Keratinocyte (primary cell): ENCODE data around the gene PCARE. TPM values are rescaled to one million over a fixed set of nuclear protein-coding genes. Genes with fewer than 3 reads are reported as not detected.

Experiments
- DNase-seq: peaks from one replicate; pipeline ENCODE4 v3.0.0-alpha.2; 2011; ENCODE audit warnings: low read depth, missing footprints, low spot score
- FAIRE-seq: peaks from 2 replicates; lab custom pipeline; 2011; peaks lifted over from hg19 to GRCh38; lab: Jason Lieb, UNC
- H2AFZ ChIP-seq: 2 replicates; pipeline ENCODE4 v1.6.0; 2012; ENCODE audit warnings: low read length, control low read depth, inconsistent platforms; ENCODE audit not compliant: control insufficient read depth
- H3K27ac ChIP-seq: 2 replicates; pipeline ENCODE4 v1.5.1; 2011; ENCODE audit warnings: low read length; ENCODE audit not compliant: control insufficient read depth, insufficient read depth
- H3K27me3 ChIP-seq: 3 replicates; pipeline ENCODE4 v1.6.0; 2011; ENCODE audit warnings: low read length; ENCODE audit not compliant: control insufficient read depth, insufficient read depth; ENCODE audit errors: extremely low read depth
- H3K36me3 ChIP-seq, 2 experiments: 2 replicates in 1 of 2; 3 replicates in 1 of 2; pipeline ENCODE4 v1.5.1; 2011; ENCODE audit warnings: low read length in 2 of 2, mild to moderate bottlenecking in 1 of 2; ENCODE audit not compliant: control insufficient read depth in 2 of 2, insufficient read depth in 2 of 2; ENCODE audit errors: extremely low read depth in 1 of 2
- H3K4me1 ChIP-seq: 3 replicates; pipeline ENCODE4 v1.5.1; 2011; ENCODE audit warnings: low read length; ENCODE audit not compliant: control insufficient read depth, insufficient read depth; ENCODE audit errors: extremely low read depth
- H3K4me2 ChIP-seq: 3 replicates; pipeline ENCODE4 v1.6.0; 2011; ENCODE audit warnings: low read depth, low read length; ENCODE audit not compliant: control insufficient read depth, insufficient read depth; ENCODE audit errors: extremely low read depth
- H3K4me3 ChIP-seq, 3 experiments: fragments of 200-600 bp in 1 of 3; sonication (generic) in 1 of 3; 2 replicates in 2 of 3; 3 replicates in 1 of 3; pipeline ENCODE4 v1.5.1; 2011 to 2016; ENCODE audit warnings: low read length in 3 of 3, mild to moderate bottlenecking in 3 of 3, control low read depth in 2 of 3, inconsistent platforms in 1 of 3, low read depth in 1 of 3, mixed read lengths in 1 of 3, mixed run types in 1 of 3, moderate library complexity in 1 of 3; ENCODE audit not compliant: control insufficient read depth in 2 of 3, insufficient read depth in 2 of 3; ENCODE audit errors: extremely low read depth in 1 of 3
- H3K79me2 ChIP-seq: 2 replicates; pipeline ENCODE4 v1.6.0; 2012; ENCODE audit warnings: low read length; ENCODE audit not compliant: control insufficient read depth, insufficient read depth
- H3K9ac ChIP-seq: 3 replicates; pipeline ENCODE4 v1.6.0; 2011; ENCODE audit warnings: low read length; ENCODE audit not compliant: control insufficient read depth, insufficient read depth; ENCODE audit errors: extremely low read depth
- H3K9me1 ChIP-seq: 3 replicates; pipeline ENCODE4 v1.6.0; 2011; ENCODE audit warnings: low read length; ENCODE audit not compliant: control insufficient read depth, insufficient read depth; ENCODE audit errors: extremely low read depth
- H3K9me3 ChIP-seq: 2 replicates; pipeline ENCODE4 v1.5.1; 2012; ENCODE audit warnings: low read depth, low read length; ENCODE audit not compliant: control insufficient read depth
- H4K20me1 ChIP-seq: 3 replicates; pipeline ENCODE4 v1.6.0; 2011; ENCODE audit warnings: low read length; ENCODE audit not compliant: control insufficient read depth, insufficient read depth; ENCODE audit errors: extremely low read depth
- EZH2 ChIP-seq: IDR thresholded peaks from one replicate; pipeline ENCODE4 v1.6.1; 2012; ENCODE audit warnings: inconsistent platforms, mild to moderate bottlenecking, low read length, moderate library complexity
- dilution Hi-C: fragments of 300-500 bp; cut with MboI; formaldehyde crosslinking; loops from one replicate; pipeline ENCODE4 v1.7.0; 2020; ENCODE audit warnings: low sequenced_read_pairs; ENCODE audit not compliant: extremely low pct_ligation_motif_present
- polyA plus RNA-seq, 5 experiments: library from polyadenylated mRNA; depleted of rRNA in 3 of 5; stranded (reverse) in 3 of 5; stranded (forward) in 1 of 5; unstranded in 1 of 5; fragments of >200 nt; gene quantifications; 1 replicate in 1 of 5; 2 replicates in 3 of 5; 3 replicates in 1 of 5; pipeline versions ENCODE4 v1.2.1 to v1.2.3, GENCODE V29; 2011 to 2012; ENCODE audit warnings: missing spikeins in 2 of 5, low read depth in 1 of 5, low replicate concordance in 1 of 5
- TF ChIP-seq, protein P1 (sequence below), 3 experiments: IDR thresholded peaks in 1 of 3; conservative IDR thresholded peaks in 1 of 3; optimal IDR thresholded peaks in 1 of 3; 2 replicates in 2 of 3; 3 replicates in 1 of 3; pipeline versions ENCODE3 to v1.5.1; 2011; ENCODE audit warnings: low read length in 3 of 3, mild to moderate bottlenecking in 3 of 3, moderate library complexity in 2 of 3, control low read depth in 1 of 3, inconsistent platforms in 1 of 3; ENCODE audit not compliant: insufficient read depth in 2 of 3; ENCODE audit errors: extremely low read depth in 1 of 3

Gene PCARE
- polyA plus RNA-seq, 1 donor (not counting 4 experiments of a cell fraction or from before 2014, with no cell fraction given), result not detected

DNA sequence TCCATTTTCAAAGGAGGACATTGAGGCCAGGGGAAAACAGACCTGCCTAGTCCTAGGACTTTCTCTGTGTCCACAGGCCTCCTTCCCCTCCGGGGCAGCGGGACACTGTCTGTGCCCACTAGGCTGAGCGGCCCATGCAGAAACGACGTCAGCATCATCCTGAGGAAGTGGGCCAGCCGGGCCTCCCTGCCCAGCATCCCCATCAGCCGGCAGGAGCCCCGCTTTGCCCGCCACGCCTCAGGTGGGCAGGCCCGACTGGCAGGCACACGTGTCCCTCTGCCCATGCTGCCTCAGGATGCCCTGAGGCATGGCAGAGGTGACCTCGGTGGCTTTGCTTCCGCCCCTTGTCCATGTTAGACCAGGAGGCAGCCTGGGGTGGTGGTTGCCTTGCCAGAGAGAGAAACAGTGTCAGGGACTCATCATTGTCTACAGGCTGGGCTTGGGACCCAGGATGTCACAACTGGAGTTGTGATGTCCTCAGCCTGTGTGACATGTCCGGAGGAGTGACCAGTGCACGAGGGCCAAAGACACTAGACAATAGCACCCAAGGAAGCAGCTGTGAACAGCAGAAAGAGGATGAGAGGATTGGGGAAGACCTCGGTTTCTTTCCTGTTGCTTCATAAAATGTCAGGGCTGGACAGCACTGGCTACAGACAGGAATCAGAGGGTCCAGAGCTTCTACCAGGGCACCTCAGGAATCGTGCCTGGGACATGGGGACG, 56.4 kb downstream of the PCARE start:
- Histone ChIP-seq H3K9ac (no peak overlapping the region), H3K4me3 (no peak overlapping the region), H3K79me2 (no peaks in the 10 kb centered on the region), H3K36me3 (no peaks in the 10 kb centered on the region), H3K27me3 (peaks cover 10% of the 10 kb centered on the region), H2AFZ (no peak overlapping the region), H3K4me1 (no peaks in the 10 kb centered on the region), H4K20me1 (no peaks in the 10 kb centered on the region), H3K9me3 (no peaks in the 10 kb centered on the region), H3K4me2 (no peak overlapping the region), H3K27ac (no peak overlapping the region), H3K9me1 (no peaks in the 10 kb centered on the region)
- DNase-seq (no peak), FAIRE-seq (no peak)
- no peak for TF ChIP-seq EZH2
- TF ChIP-seq, protein P1, sequence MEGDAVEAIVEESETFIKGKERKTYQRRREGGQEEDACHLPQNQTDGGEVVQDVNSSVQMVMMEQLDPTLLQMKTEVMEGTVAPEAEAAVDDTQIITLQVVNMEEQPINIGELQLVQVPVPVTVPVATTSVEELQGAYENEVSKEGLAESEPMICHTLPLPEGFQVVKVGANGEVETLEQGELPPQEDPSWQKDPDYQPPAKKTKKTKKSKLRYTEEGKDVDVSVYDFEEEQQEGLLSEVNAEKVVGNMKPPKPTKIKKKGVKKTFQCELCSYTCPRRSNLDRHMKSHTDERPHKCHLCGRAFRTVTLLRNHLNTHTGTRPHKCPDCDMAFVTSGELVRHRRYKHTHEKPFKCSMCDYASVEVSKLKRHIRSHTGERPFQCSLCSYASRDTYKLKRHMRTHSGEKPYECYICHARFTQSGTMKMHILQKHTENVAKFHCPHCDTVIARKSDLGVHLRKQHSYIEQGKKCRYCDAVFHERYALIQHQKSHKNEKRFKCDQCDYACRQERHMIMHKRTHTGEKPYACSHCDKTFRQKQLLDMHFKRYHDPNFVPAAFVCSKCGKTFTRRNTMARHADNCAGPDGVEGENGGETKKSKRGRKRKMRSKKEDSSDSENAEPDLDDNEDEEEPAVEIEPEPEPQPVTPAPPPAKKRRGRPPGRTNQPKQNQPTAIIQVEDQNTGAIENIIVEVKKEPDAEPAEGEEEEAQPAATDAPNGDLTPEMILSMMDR (optimal IDR thresholded peaks at IDR 0.05 in 1 of 3, IDR thresholded peaks at IDR 0.05 in 1 of 3, conservative IDR thresholded peaks at IDR 0.05 in 1 of 3; ENCODE audit: extremely low read depth in 1 of 3, insufficient read depth in 2 of 3, low read length in 3 of 3), result no peak
- dilution Hi-C loops, result no loop called here

DNA sequence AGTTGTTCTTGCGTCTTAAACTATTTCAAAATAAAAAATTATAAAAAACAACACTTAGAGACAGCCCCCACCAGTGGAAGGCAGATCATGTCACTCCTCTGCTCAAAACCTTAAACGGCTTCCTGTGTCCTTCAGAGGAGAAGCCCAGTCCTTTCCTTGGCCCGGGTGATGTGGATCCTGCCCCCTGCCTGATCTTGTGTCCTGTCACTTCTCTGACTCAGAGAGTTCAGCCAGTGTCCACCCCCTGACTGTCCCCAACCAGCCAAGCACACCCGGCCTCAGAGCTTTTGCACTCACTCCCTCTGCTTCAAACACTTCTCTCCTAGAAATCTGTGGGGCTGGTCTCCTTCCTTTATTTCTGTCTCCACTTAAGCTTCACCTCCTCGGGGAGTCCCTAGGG, 57.8 kb downstream of the PCARE start:
- dilution Hi-C loops, result no loop called here
- Histone ChIP-seq H3K9ac (no peak overlapping the region), H3K4me1 (no peaks in the 10 kb centered on the region), H3K79me2 (no peaks in the 10 kb centered on the region), H3K27me3 (peaks cover 12% of the 10 kb centered on the region), H3K9me1 (no peaks in the 10 kb centered on the region), H3K4me2 (no peak overlapping the region), H3K36me3 (no peaks in the 10 kb centered on the region), H4K20me1 (no peaks in the 10 kb centered on the region), H3K27ac (no peak overlapping the region), H3K9me3 (no peaks in the 10 kb centered on the region), H2AFZ (no peak overlapping the region), H3K4me3 (no peak overlapping the region)
- FAIRE-seq, result no peak
- TF ChIP-seq, protein P1 (optimal IDR thresholded peaks at IDR 0.05 in 1 of 3, IDR thresholded peaks at IDR 0.05 in 1 of 3, conservative IDR thresholded peaks at IDR 0.05 in 1 of 3; ENCODE audit: extremely low read depth in 1 of 3, insufficient read depth in 2 of 3, low read length in 3 of 3), result no peak
- no peak for TF ChIP-seq EZH2
- no peak for DNase-seq
